Stomach smooth muscle (tissue), 2 donors: ENCODE measurements around the gene MYO5B.

Source experiments
- H3K27ac ChIP-seq: one replicate; pipeline ENCODE4 v1.7.0; 2013; ENCODE audit warnings: mild to moderate bottlenecking, low read length, inconsistent platforms
- H3K27me3 ChIP-seq, 2 donors: one replicate each; pipeline ENCODE4 v1.7.0; 2013; ENCODE audit warnings: low read length in 2 of 2; ENCODE audit not compliant: insufficient read depth in 2 of 2, control insufficient read depth in 1 of 2
- H3K36me3 ChIP-seq, 2 donors: one replicate each; pipeline ENCODE4 v1.7.0; 2013; ENCODE audit warnings: low read length in 2 of 2; ENCODE audit not compliant: control insufficient read depth in 2 of 2, insufficient read depth in 2 of 2
- H3K4me1 ChIP-seq: one replicate; pipeline ENCODE4 v1.7.0; 2013; ENCODE audit warnings: low read length; ENCODE audit not compliant: control insufficient read depth, insufficient read depth
- H3K4me3 ChIP-seq, 2 donors: one replicate each; pipeline ENCODE4 v1.7.0; 2013; ENCODE audit warnings: low read length in 2 of 2
- H3K9ac ChIP-seq, 2 donors: one replicate each; pipeline ENCODE4 v1.7.0; 2013; ENCODE audit warnings: low read length in 2 of 2, mild to moderate bottlenecking in 1 of 2
- H3K9me3 ChIP-seq, 2 donors: one replicate each; pipeline ENCODE4 v1.7.0; 2013; ENCODE audit warnings: low read length in 2 of 2; ENCODE audit not compliant: control insufficient read depth in 2 of 2
- donor health status: healthy.
- donor health status: Pancreatic carcinoma.

The MYO5B gene

DNA sequence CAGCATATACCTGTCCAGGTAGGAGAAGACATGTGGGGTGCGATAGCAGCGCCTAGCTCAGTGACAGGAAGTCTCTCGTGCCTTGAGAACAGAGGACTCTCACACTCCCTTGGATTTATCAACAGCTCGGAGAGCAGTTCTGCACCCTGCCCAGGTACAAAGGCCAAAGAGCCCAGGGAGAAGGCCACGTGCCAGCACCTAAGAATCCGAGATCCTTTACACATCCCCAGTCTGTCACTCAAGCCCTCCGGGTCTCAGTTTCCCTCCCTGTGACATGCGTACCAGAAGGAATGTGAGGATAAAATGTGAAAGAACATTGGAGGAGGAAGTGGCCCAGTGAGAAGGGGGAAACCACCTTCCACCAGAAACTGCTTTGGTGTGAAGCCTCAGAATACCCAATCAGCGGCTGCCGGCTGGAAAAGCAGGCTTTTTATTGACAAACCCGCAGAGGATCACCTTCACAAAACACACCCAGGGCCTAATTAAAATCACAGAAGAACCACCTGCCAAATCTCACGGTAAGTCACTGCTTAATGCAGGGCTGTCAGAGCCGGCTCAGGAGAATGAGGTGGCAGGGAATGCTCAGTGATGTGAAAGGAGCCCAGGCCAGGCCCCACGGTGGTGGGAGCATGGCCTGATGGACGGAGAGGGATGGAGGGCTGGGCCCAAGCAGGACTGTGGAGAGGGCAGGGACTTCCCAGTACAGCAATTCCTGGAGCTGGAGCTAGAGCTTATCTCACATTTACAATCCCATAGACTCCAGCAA, 66.3 kb downstream of the MYO5B start:
- Histone ChIP-seq H3K4me3 (no peak overlapping the region), H3K27ac (no peak overlapping the region), H3K27me3 (peaks cover 0 to 2% of the 10 kb centered on the region in 2 donors), H3K4me1 (no peaks in the 10 kb centered on the region), H3K9me3 (no peaks in the 10 kb centered on the region), H3K9ac (no peak overlapping the region), H3K36me3 (no peaks in the 10 kb centered on the region)

- no peak overlapping the region for H3K4me3 ChIP-seq
- no peaks in the 10 kb centered on the region for H3K4me1 ChIP-seq
- H3K9ac ChIP-seq: no peak overlapping the region
- no peaks in the 10 kb centered on the region for H3K9me3 ChIP-seq
- H3K27me3 ChIP-seq: peaks cover 0 to 2% of the 10 kb centered on the region in 2 donors
- no peaks in the 10 kb centered on the region for H3K36me3 ChIP-seq
- no peak overlapping the region for H3K27ac ChIP-seq
Measured at GRCh38 chr18:50127516-50128210, 67.3 kb downstream of the MYO5B start.

- peaks cover 0 to 2% of the 10 kb centered on the region in 2 donors for H3K27me3 ChIP-seq
- no peaks in the 10 kb centered on the region for H3K4me1 ChIP-seq
- H3K36me3 ChIP-seq: no peaks in the 10 kb centered on the region
- no peak overlapping the region for H3K9ac ChIP-seq
- H3K27ac ChIP-seq: no peak overlapping the region
- H3K9me3 ChIP-seq: no peaks in the 10 kb centered on the region
- no peak overlapping the region for H3K4me3 ChIP-seq
Measured at GRCh38 chr18:50126471-50126870, 68.5 kb downstream of the MYO5B start.

DNA sequence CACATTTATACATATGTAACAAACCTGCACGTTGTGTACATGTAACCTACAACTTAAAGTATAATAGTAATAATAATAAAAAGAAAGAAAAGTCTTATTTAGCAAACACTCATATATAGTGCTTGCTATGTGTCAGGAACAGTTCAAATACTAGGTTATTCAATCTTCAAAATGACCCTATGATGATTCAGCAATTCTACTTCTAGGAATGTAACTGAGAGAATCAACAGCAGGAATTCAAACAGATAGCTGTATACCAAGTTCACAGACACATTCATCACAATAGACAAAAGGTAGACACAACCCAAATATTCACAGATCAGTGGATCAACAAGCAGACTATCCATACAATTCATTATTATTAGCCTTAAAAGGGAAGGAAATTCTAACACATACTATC, 69.5 kb downstream of the MYO5B start:
- Histone ChIP-seq H3K27ac (no peak overlapping the region), H3K36me3 (no peaks in the 10 kb centered on the region), H3K27me3 (peaks cover 2 to 5% of the 10 kb centered on the region in 2 donors), H3K4me1 (no peaks in the 10 kb centered on the region), H3K4me3 (no peak overlapping the region), H3K9me3 (no peaks in the 10 kb centered on the region), H3K9ac (no peak overlapping the region)

DNA sequence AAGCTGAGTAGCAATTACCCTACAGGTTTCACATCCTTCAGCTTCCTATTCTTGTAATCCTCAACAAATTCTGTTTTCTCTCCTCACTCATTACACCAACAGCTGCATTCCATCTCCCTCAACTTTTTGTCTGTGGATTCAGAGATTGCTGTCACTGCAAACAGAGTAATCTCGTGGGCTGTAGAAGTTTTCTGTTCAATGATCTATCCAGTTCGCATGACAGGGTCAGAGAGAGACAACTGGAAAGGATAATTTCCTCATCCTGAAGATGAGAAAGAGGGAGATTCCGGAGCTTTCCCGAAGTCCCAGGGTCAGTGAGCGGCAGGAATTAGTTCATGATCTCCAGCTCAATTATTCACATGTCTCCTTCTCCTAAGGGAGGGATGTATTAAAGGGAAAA, 75.7 kb downstream of the MYO5B start:
- Histone ChIP-seq H3K4me3 (no peak overlapping the region), H3K9me3 (no peaks in the 10 kb centered on the region), H3K36me3 (no peaks in the 10 kb centered on the region), H3K27me3 (peaks cover 2 to 5% of the 10 kb centered on the region in 2 donors), H3K4me1 (no peaks in the 10 kb centered on the region), H3K9ac (no peak overlapping the region), H3K27ac (no peak overlapping the region)

DNA sequence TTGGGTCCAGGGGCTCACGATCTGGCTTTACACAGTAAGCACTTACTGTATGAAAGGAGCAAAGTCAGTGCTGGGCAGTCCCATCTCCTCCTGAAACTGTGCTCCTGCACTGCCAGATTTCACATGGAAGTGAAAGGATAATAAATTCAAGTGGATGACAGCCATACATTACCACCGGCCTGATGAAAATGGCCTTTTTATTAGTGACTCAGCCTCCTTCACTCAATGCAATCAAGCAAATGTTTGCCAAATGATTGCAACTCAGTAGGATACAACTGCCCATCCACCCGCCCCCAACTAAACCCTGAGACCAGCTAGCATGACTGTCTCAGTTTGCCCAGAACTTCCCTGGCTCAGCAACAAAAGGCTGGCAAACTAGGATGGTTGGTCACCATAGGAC, 77.1 kb downstream of the MYO5B start:
- Histone ChIP-seq H3K9ac (no peak overlapping the region), H3K27ac (no peak overlapping the region), H3K36me3 (no peaks in the 10 kb centered on the region), H3K4me1 (no peaks in the 10 kb centered on the region), H3K9me3 (no peaks in the 10 kb centered on the region), H3K4me3 (no peak overlapping the region), H3K27me3 (peaks cover 2 to 5% of the 10 kb centered on the region in 2 donors)

DNA sequence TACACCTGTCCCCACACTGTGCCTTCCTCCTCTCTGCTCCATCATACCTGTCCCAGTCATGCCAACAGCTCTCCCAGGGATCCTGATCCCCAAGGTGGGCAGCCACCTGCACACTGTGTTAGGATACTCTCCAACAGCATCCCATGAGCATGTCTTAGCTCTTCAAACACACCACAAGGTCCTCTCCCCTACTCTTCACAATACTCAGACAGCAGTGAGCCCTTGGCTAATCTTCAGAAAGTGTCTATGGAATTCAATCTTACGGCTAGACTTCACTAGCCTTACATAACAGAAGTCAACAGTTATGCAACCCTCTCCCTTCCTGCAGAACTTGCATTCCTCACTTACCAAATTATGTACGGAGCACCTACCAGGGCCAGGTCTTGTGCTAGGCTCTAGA, 79.9 kb downstream of the MYO5B start:
- H3K27me3 ChIP-seq: no peaks in the 10 kb centered on the region
- H3K9ac ChIP-seq: no peak overlapping the region
- no peak overlapping the region for H3K4me3 ChIP-seq
- no peaks in the 10 kb centered on the region for H3K9me3 ChIP-seq
- no peaks in the 10 kb centered on the region for H3K4me1 ChIP-seq
- H3K36me3 ChIP-seq: no peaks in the 10 kb centered on the region
- H3K27ac ChIP-seq: no peak overlapping the region

DNA sequence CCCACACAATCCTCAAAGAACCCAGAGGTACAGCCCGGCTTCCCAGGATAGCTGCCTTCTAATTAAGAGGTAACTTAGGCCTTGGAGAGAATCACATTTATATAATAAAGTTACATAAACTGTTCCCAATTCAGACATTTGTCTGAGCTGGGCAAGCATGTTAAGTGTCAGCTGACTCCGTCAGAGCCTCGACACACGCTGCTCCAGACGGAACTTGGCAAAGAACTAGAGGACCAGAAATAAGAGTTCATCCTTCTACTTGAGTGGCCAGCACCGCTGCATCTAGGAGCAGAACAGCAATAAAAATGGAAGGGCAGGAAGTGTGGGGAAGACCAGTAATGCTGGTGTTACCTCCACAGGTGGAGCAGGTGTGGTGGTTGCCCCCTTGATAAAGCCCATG, 80.5 kb downstream of the MYO5B start:
- no peaks in the 10 kb centered on the region for H3K4me1 ChIP-seq
- no peaks in the 10 kb centered on the region for H3K36me3 ChIP-seq
- H3K9me3 ChIP-seq: no peaks in the 10 kb centered on the region
- H3K27me3 ChIP-seq: no peaks in the 10 kb centered on the region
- H3K4me3 ChIP-seq: no peak overlapping the region
- no peak overlapping the region for H3K9ac ChIP-seq
- no peak overlapping the region for H3K27ac ChIP-seq

- no peak overlapping the region for H3K27ac ChIP-seq
- no peaks in the 10 kb centered on the region for H3K9me3 ChIP-seq
- no peak overlapping the region for H3K4me3 ChIP-seq
- H3K27me3 ChIP-seq: no peaks in the 10 kb centered on the region
- H3K36me3 ChIP-seq: no peaks in the 10 kb centered on the region
- no peaks in the 10 kb centered on the region for H3K4me1 ChIP-seq
- no peak overlapping the region for H3K9ac ChIP-seq
Measured at GRCh38 chr18:50113726-50114125, 81.2 kb downstream of the MYO5B start.

GRCh38 chr18:50111398-50111797, 83.5 kb downstream of the MYO5B start:
- Histone ChIP-seq H3K4me1 (no peaks in the 10 kb centered on the region), H3K36me3 (no peaks in the 10 kb centered on the region), H3K9ac (no peak overlapping the region), H3K4me3 (no peak overlapping the region), H3K27ac (no peak overlapping the region), H3K27me3 (no peaks in the 10 kb centered on the region), H3K9me3 (no peaks in the 10 kb centered on the region)

DNA sequence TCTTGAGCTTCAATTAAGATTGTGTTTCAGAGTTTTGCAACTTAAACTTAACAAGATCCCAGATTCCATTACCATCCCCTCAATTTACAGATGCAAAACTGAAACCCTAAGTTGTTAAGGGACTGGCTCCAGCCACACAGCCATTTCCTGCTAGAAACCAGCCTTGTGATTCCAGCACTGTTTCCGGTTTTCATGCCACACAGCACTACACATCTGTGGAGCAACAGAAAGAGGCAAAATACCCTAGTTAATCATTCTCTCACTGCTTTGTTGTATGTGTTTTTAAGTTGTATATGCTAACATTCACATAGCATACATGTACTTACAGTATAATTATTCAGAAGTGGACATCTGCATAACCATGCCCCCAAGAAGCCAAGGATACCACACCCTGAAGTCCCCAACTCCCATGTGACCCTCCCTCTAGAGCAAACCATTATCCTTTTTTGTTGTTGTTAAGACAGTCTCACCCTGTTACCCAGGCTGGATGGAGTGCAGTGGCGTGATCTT, 87.4 kb downstream of the MYO5B start:
- Histone ChIP-seq H3K27ac (no peak overlapping the region), H3K36me3 (no peaks in the 10 kb centered on the region), H3K9ac (no peak overlapping the region), H3K27me3 (no peaks in the 10 kb centered on the region), H3K4me3 (no peak overlapping the region), H3K4me1 (no peaks in the 10 kb centered on the region), H3K9me3 (no peaks in the 10 kb centered on the region)
